Ishikawa (cell line): Measurements from ENCODE around the gene RANBP17.

ENCODE experiments used
- CEBPB ChIP-seq: IDR thresholded peaks from 2 replicates; pipeline ENCODE4 v1.6.1; 2012
- CREB1 ChIP-seq: IDR thresholded peaks from 2 replicates; pipeline ENCODE4 v1.6.1; 2012; ENCODE audit warnings: low read depth
- EGR1 ChIP-seq: IDR thresholded peaks from 2 replicates; pipeline ENCODE4 v1.6.1; 2012
- EP300 ChIP-seq: IDR thresholded peaks from 2 replicates; pipeline ENCODE4 v1.6.1; 2012; ENCODE audit warnings: borderline replicate concordance
- MAX ChIP-seq: IDR thresholded peaks from 2 replicates; pipeline ENCODE4 v1.6.1; 2012
- TAF1 ChIP-seq: IDR thresholded peaks from 2 replicates; pipeline ENCODE4 v1.6.1; 2012; ENCODE audit warnings: low read depth, mild to moderate bottlenecking
- TEAD4 ChIP-seq: IDR thresholded peaks from 2 replicates; pipeline ENCODE4 v1.6.1; 2012

DNA sequence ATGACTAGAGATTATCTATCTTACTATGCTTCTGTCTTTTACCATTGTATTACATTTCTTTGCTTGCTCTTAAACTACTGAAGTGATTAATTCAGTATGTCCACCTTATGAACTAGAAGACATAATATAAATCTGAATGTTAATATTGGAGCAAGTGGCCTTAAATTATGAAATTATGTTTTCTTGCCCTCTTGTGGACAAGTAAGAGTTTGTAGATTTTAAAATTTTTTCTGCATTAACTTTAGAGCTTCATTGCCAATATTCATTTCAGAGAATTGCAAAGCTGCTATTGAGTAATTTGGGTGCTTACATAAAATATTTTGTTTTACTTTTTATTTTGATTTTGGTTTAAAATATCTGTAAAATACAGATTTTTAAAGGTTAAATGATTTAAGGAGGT lies 55.3 kb downstream of the RANBP17 start:
- TF ChIP-seq EP300: no peak
- no peak for TF ChIP-seq TAF1
- no peak for TF ChIP-seq EGR1
- TF ChIP-seq CREB1: no peak
- no peak for TF ChIP-seq CEBPB
- TF ChIP-seq MAX: no peak
- TF ChIP-seq TEAD4: no peak
